Hepatocyte (in vitro differentiated cells): ENCODE measurements around the gene PKD1L1.

Experiments used
- CTCF ChIP-seq: fragments of 200-600 bp; sonication (generic); IDR thresholded peaks from 2 replicates; pipeline ENCODE4 v1.5.1; 2016; ENCODE audit warnings: antibody characterized with exemption, mild to moderate bottlenecking; ENCODE audit not compliant: poor library complexity
- EZH2 ChIP-seq: fragments of 200-600 bp; sonication (generic); IDR thresholded peaks from 2 replicates; pipeline ENCODE4 v1.6.1; 2016; ENCODE audit warnings: antibody characterized with exemption, mild to moderate bottlenecking, borderline replicate concordance
- EZH2phosphoT487 ChIP-seq: fragments of 200-600 bp; sonication (generic); IDR thresholded peaks from one replicate; pipeline ENCODE4 v1.6.1; 2018; ENCODE audit warnings: antibody characterized with exemption, mild to moderate bottlenecking, low read depth, moderate library complexity; ENCODE audit not compliant: unreplicated experiment, severe bottlenecking

DNA sequence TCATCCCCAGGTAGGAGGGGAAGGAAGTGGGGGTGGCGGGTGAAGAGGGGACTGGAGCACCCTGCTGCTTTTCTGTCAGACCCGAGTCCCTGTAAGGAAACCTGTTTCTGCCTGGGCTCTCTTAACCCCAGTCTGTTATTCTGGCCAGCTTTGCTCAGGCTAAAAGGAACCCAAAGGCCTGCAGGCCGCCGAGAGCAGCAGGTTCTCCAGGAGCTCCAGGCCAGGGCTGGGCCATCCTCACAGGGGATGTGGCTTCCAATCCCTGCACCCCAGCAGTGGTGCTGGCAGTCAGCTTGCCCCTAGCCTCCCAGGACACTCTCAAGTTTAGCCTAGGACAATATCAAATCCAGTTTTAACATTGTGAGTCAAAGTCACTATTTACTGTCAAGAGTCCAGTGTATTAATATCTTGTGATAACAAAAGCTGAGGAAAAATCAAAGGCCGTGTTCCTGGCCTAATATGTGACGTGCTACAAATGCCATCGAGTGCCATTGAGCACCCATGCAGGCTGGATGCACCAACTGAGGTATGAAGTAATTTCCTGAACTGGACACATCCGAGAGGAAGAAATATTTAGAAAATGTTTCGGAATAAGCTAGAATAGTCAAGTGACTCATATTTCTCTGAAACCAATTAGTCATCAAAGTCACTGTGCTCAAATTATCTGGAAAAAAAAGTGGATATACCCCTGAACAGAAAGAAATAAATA, 7.0 kb downstream of the PKD1L1 start:
- TF ChIP-seq CTCF (no peak), EZH2phosphoT487 (no peak), EZH2 (no peak)
